Adrenal gland (tissue), 12 donors: Measurements from ENCODE around the gene BRPF3. TPM values are rescaled to one million over a fixed set of nuclear protein-coding genes. Genes with fewer than 3 reads are reported as not detected.

ENCODE experiments used
- DNase-seq, 7 donors: peaks; one replicate each; pipeline ENCODE4 v3.0.0-alpha.2; 2019 to 2020
- H3K27ac ChIP-seq, 5 donors: fragments of 200-600 bp; sonication (generic) in 4 of 5; 1 replicate in 3 of 5; 2 replicates in 2 of 5; pipeline versions ENCODE4 v1.5.1 to v1.8.0; 2016 to 2020; ENCODE audit warnings: mild to moderate bottlenecking in 1 of 5
- H3K27me3 ChIP-seq: fragments of 200-600 bp; 2 replicates; pipeline ENCODE4 v1.8.0; 2021
- H3K36me3 ChIP-seq, 2 donors: fragments of 200-600 bp; replicated peaks in 1 of 2; 1 replicate in 1 of 2; 2 replicates in 1 of 2; pipeline versions ENCODE4 v1.5.1 to v1.8.0; 2018 to 2022
- H3K4me1 ChIP-seq, 2 donors: fragments of 200-600 bp; replicated peaks in 1 of 2; 1 replicate in 1 of 2; 2 replicates in 1 of 2; pipeline versions ENCODE4 v1.5.1 to v1.8.0; 2018 to 2021
- H3K4me3 ChIP-seq, 4 donors: fragments of 200-600 bp; sonication (generic) in 3 of 4; one replicate each; pipeline ENCODE4 v1.5.1; 2016 to 2018
- H3K9me3 ChIP-seq, 3 donors: fragments of 200-600 bp; sonication (generic) in 1 of 3; replicated peaks in 1 of 3; 1 replicate in 2 of 3; 2 replicates in 1 of 3; pipeline versions ENCODE4 v1.5.1 to v1.8.0; 2016 to 2021
- CTCF ChIP-seq, 6 experiments: fragments of 450-650 bp in 4 of 6; fragments of 200-600 bp in 2 of 6; sonication (generic) in 1 of 6; IDR thresholded peaks; 1 replicate in 5 of 6; 2 replicates in 1 of 6; pipeline versions ENCODE4 v1.5.1 to v1.8.0; 2016 to 2021; ENCODE audit warnings: antibody characterized with exemption in 6 of 6, mild to moderate bottlenecking in 2 of 6, moderate library complexity in 1 of 6
- POLR2A ChIP-seq, 2 donors: fragments of 450-650 bp; IDR thresholded peaks; one replicate each; pipeline ENCODE4 v1.6.1; 2017; ENCODE audit warnings: antibody characterized with exemption in 2 of 2, mild to moderate bottlenecking in 2 of 2, moderate library complexity in 1 of 2
- WGBS, 4 donors: extraction: QIAGEN DNeasy Blood & Tissue Kit in 2 of 4; methylation state at CpG; one replicate each; pipeline versions ENCODE4 v1.1.5 to v1.1.7; 2013 to 2017; 5-methylcytosine and 5-hydroxymethylcytosine counted together
- intact Hi-C, 2 donors: fragments of 100-400 bp; cut with DNase I; formaldehyde crosslinking; loops; one replicate each; pipeline versions ENCODE4 v1.14.1 to v1.15.0; 2022 to 2023
- polyA plus RNA-seq, 3 donors: library from polyadenylated mRNA; stranded (reverse); fragments of 200-250 nt in 2 of 3; fragments of 350-450 nt in 1 of 3; fragmentation: Illumina TruSeq in 1 of 3; extraction: RNeasy Lipid Tissue Mini Kit (QIAGEN cat#74804) in 1 of 3; gene quantifications; one replicate each; pipeline ENCODE4 v1.2.3, GENCODE V29; 2013 to 2014
- total RNA-seq, 9 donors: library from RNA; depleted of rRNA in 4 of 9; stranded (reverse); fragments of >200 nt in 4 of 9; fragments of 120-200 nt in 1 of 9; fragmentation: NEBNext Ultra II Directional in 1 of 9; extraction: Animal tissue kit (Norgen Biotek cat#: 25700) in 1 of 9; gene quantifications; one replicate each; pipeline versions ENCODE4 v1.1.0 to v1.2.4, GENCODE V29; 2013 to 2023
- donor health status: healthy with polysubstance abuse.
- donor health status: Bipolar disorder and iron deficiency.
- donor health status: DM: yes; HTN: yes; CAD: no.
- donor health status: DM: no; HTN: no; CAD: no.
- donor health status: DM: no; HTN: no; CAD: no.
- donor health status: DM: yes; HTN: yes; CAD: no.

The BRPF3 gene
- total and polyA plus RNA-seq, 12 donors, result 9.8 to 111 (median 53.4) TPM

GRCh38 chr6:36266913-36267644 is 70.5 kb downstream of the BRPF3 start:
- no peaks in the 10 kb centered on the region for H3K36me3 ChIP-seq
- intact Hi-C loops, result no loop called here
- 88 to 91% (median 90%) methylated on average over 8 to 13 of the region's 13 CpGs for WGBS, 4 donors
- H3K9me3 ChIP-seq, result no peaks in the 10 kb centered on the region
- no peaks in the 10 kb centered on the region for H3K27me3 ChIP-seq
- TF ChIP-seq POLR2A (IDR thresholded peaks at IDR 0.05), result no peak
- no peak for TF ChIP-seq CTCF (IDR thresholded peaks at IDR 0.05)
- DNase-seq, result no peak
- H3K4me1 ChIP-seq, result no peaks in the 10 kb centered on the region
- no peak overlapping the region for H3K4me3 ChIP-seq
- H3K27ac ChIP-seq, result no peak overlapping the region

GRCh38 chr6:36267731-36268477 is 71.4 kb downstream of the BRPF3 start:
- no peaks in the 10 kb centered on the region for H3K4me1 ChIP-seq
- no peaks in the 10 kb centered on the region for H3K9me3 ChIP-seq
- H3K27ac ChIP-seq, result no peak overlapping the region
- WGBS, 4 donors, result 64 to 66% (median 65%) methylated on average over 4 of the region's 4 CpGs
- DNase-seq, result no peak
- H3K27me3 ChIP-seq, result no peaks in the 10 kb centered on the region
- H3K4me3 ChIP-seq, result no peak overlapping the region
- no peaks in the 10 kb centered on the region for H3K36me3 ChIP-seq
- intact Hi-C loops, result no loop called here
- TF ChIP-seq POLR2A (IDR thresholded peaks at IDR 0.05) (no peak), CTCF (IDR thresholded peaks at IDR 0.05) (no peak)

- H3K27ac ChIP-seq, result no peak overlapping the region
- no peak overlapping the region for H3K4me3 ChIP-seq
- TF ChIP-seq POLR2A (IDR thresholded peaks at IDR 0.05) (no peak), CTCF (IDR thresholded peaks at IDR 0.05) (no peak)
- 57 to 73% (median 63%) methylated on average over 11 to 12 of the region's 12 CpGs for WGBS, 4 donors
- no peaks in the 10 kb centered on the region for H3K9me3 ChIP-seq
- no peaks in the 10 kb centered on the region for H3K4me1 ChIP-seq
- H3K36me3 ChIP-seq, result no peaks in the 10 kb centered on the region
- intact Hi-C loops, result no loop called here
- no peaks in the 10 kb centered on the region for H3K27me3 ChIP-seq
- peak in 6 of 7 donors; percentile 69 to 79 (median 74) for DNase-seq
Measured at GRCh38 chr6:36268478-36269275, 72.1 kb downstream of the BRPF3 start.
